AG04450 (cell line): ENCODE results near the gene ASXL3. TPM values are rescaled to one million over a fixed set of nuclear protein-coding genes. Genes with fewer than 3 reads are reported as not detected.

Source experiments
- CTCF ChIA-PET: fragments of 300-600, 350-600 bp; formaldehyde crosslinking; extraction: SDS; loops from one replicate; lab custom pipeline; 2022; ENCODE audit warnings: antibody characterized with exemption, inconsistent platforms; lab: Charles Lee
- POLR2A ChIA-PET: fragments of 350-600 bp; formaldehyde crosslinking; extraction: SDS; loops from one replicate; lab custom pipeline; 2021; ENCODE audit warnings: antibody characterized with exemption, inconsistent platforms; lab: Yijun Ruan, JAX
- DNase-seq: peaks from one replicate; pipeline ENCODE4 v3.0.0-alpha.2; 2011; ENCODE audit warnings: low read depth, low spot score
- H3K27ac ChIP-seq: one replicate; pipeline ENCODE4 v1.5.1; 2012; ENCODE audit warnings: low read depth, low read length, control low read depth
- H3K27me3 ChIP-seq: one replicate; pipeline ENCODE4 v1.6.0; 2012; ENCODE audit warnings: low read length; ENCODE audit not compliant: control insufficient read depth, insufficient read depth
- H3K4me3 ChIP-seq: 2 replicates; pipeline ENCODE4 v1.5.1; 2011; ENCODE audit warnings: mild to moderate bottlenecking, low read depth, low read length, control low read depth
- H3K9me3 ChIP-seq: 2 replicates; pipeline ENCODE4 v1.5.1; 2012; ENCODE audit warnings: low read length; ENCODE audit not compliant: control insufficient read depth, insufficient read depth
- CTCF ChIP-seq: IDR thresholded peaks from 2 replicates; pipeline ENCODE4 v1.5.1; 2011; ENCODE audit warnings: low read depth, low read length, control low read depth, inconsistent platforms
- polyA plus RNA-seq: library from polyadenylated mRNA; depleted of rRNA; stranded (reverse); fragments of >200 nt; gene quantifications from 2 replicates; pipeline ENCODE4 v1.2.3, GENCODE V29; 2011

Gene ASXL3
- polyA plus RNA-seq, 1 experiment = 0.19 TPM

GRCh38 chr18:33562741-33563140 is 15.3 kb upstream of the ASXL3 start:
- Histone ChIP-seq H3K4me3 (no peak overlapping the region), H3K27ac (no peak overlapping the region), H3K9me3 (no peaks in the 10 kb centered on the region), H3K27me3 (no peaks in the 10 kb centered on the region)
- no peak for DNase-seq
- CTCF ChIA-PET = no interaction called here
- no peak for TF ChIP-seq CTCF
- POLR2A ChIA-PET = no interaction called here

DNA sequence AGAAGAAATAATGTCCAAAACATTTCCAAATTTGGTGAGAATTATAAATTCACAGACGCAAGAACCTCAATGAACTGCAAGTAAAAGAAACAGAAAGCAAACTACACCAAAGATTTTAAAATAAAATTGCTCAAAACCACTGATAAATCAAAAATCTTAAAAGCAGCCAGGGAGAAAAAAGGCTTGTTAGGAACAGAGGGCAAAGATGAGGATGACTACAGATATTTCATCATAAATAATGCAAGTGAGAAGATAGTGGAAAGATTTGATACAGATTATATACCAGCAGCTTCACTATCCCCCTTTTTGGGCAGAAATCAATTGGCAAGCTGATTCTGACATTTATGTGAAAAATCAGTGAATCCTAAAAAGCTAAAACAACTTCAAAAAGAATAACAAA is 10.3 kb upstream of the ASXL3 start:
- H3K9me3 ChIP-seq = no peaks in the 10 kb centered on the region
- ChIA-PET CTCF (no interaction called here), POLR2A (no interaction called here)
- no peaks in the 10 kb centered on the region for H3K27me3 ChIP-seq
- no peak for DNase-seq
- no peak overlapping the region for H3K27ac ChIP-seq
- TF ChIP-seq CTCF = no peak
- H3K4me3 ChIP-seq = no peak overlapping the region

- no peak for TF ChIP-seq CTCF
- no peak overlapping the region for H3K4me3 ChIP-seq
- no peaks in the 10 kb centered on the region for H3K9me3 ChIP-seq
- CTCF ChIA-PET = no interaction called here
- DNase-seq = no peak
- H3K27ac ChIP-seq = no peak overlapping the region
- POLR2A ChIA-PET = no interaction called here
- H3K27me3 ChIP-seq = no peaks in the 10 kb centered on the region
These were observed 5.8 kb upstream of the ASXL3 start for GRCh38 chr18:33571998-33572787.

DNA sequence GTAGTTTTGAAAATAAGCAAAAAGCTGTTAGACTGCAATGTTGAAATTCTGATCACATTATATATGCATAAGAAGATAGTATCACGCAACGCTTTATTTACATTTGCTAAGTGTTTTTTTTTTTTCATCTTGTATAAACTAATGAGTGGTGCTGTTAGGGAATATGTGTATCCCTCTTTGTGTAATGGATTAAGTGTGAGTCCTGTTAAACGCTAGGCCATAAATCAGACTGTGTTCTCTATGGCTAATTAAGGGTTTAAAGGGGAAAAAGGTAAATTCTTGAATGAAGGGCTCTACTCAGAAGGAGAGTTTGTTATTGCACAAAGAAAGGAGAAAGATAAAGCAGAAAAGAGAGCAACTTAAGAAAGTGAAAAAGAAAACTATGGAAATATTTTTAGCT is 4.8 kb upstream of the ASXL3 start:
- no peak for TF ChIP-seq CTCF
- DNase-seq = no peak
- peaks cover 7% of the 10 kb centered on the region for H3K27me3 ChIP-seq
- POLR2A ChIA-PET = no interaction called here
- no peaks in the 10 kb centered on the region for H3K9me3 ChIP-seq
- H3K27ac ChIP-seq = no peak overlapping the region
- CTCF ChIA-PET = no interaction called here
- no peak overlapping the region for H3K4me3 ChIP-seq

- POLR2A ChIA-PET = no interaction called here
- no peak for TF ChIP-seq CTCF
- Histone ChIP-seq H3K27ac (no peak overlapping the region), H3K27me3 (peaks cover 20% of the 10 kb centered on the region), H3K9me3 (no peaks in the 10 kb centered on the region), H3K4me3 (no peak overlapping the region)
- no peak for DNase-seq
- CTCF ChIA-PET = no interaction called here
These were observed 2.6 kb upstream of the ASXL3 start for GRCh38 chr18:33575451-33575850.
